ENCODE results near the gene ARHGAP31.

Gene ARHGAP31

GRCh38 chr3:119417771-119418512, 123.8 kb downstream of the ARHGAP31 start:
- H3K27me3 Mint-ChIP-seq (ENCODE audit: low read depth), result no peaks in the 10 kb centered on the region
- peaks cover 9% of the 10 kb centered on the region for H3K4me1 Mint-ChIP-seq (ENCODE audit: low read depth)
- peaks cover 2% of the 10 kb centered on the region for H3K36me3 Mint-ChIP-seq (ENCODE audit: low read depth)
- H3K4me3 Mint-ChIP-seq, result no peak overlapping the region
- no peaks in the 10 kb centered on the region for H3K9me3 Mint-ChIP-seq
- H3K27ac Mint-ChIP-seq, result no peak overlapping the region

GRCh38 chr3:119418641-119419040, 124.5 kb downstream of the ARHGAP31 start:
- no peak overlapping the region for H3K27ac Mint-ChIP-seq
- H3K27me3 Mint-ChIP-seq (ENCODE audit: low read depth), result no peaks in the 10 kb centered on the region
- no peaks in the 10 kb centered on the region for H3K9me3 Mint-ChIP-seq
- peaks cover 2% of the 10 kb centered on the region for H3K36me3 Mint-ChIP-seq (ENCODE audit: low read depth)
- H3K4me1 Mint-ChIP-seq (ENCODE audit: low read depth), result peaks cover 9% of the 10 kb centered on the region
- no peak overlapping the region for H3K4me3 Mint-ChIP-seq

GRCh38 chr3:119420196-119420595, 126.0 kb downstream of the ARHGAP31 start:
- Mint-ChIP-seq H3K9me3 (peaks cover 4% of the 10 kb centered on the region), H3K27ac (no peak overlapping the region), H3K4me1 (ENCODE audit: low read depth) (peaks cover 6% of the 10 kb centered on the region), H3K36me3 (ENCODE audit: low read depth) (peaks cover 2% of the 10 kb centered on the region), H3K27me3 (ENCODE audit: low read depth) (no peaks in the 10 kb centered on the region), H3K4me3 (no peak overlapping the region)

- no peaks in the 10 kb centered on the region for H3K27me3 Mint-ChIP-seq (ENCODE audit: low read depth)
- peaks cover 65% of the 10 kb centered on the region for H3K9me3 Mint-ChIP-seq
- no peak overlapping the region for H3K4me3 Mint-ChIP-seq
- H3K27ac Mint-ChIP-seq, result no peak overlapping the region
- H3K4me1 Mint-ChIP-seq (ENCODE audit: low read depth), result no peaks in the 10 kb centered on the region
- H3K36me3 Mint-ChIP-seq (ENCODE audit: low read depth), result peaks cover 52% of the 10 kb centered on the region
Observed at GRCh38 chr3:119427669-119428068, 133.5 kb downstream of the ARHGAP31 start.

GRCh38 chr3:119428538-119428937, 134.4 kb downstream of the ARHGAP31 start:
- Mint-ChIP-seq H3K4me1 (ENCODE audit: low read depth) (no peaks in the 10 kb centered on the region), H3K4me3 (no peak overlapping the region), H3K27ac (no peak overlapping the region), H3K27me3 (ENCODE audit: low read depth) (no peaks in the 10 kb centered on the region), H3K36me3 (ENCODE audit: low read depth) (peaks cover 57% of the 10 kb centered on the region), H3K9me3 (peaks cover 65% of the 10 kb centered on the region)

- Mint-ChIP-seq H3K4me3 (no peak overlapping the region), H3K9me3 (peaks cover 27% of the 10 kb centered on the region), H3K36me3 (ENCODE audit: low read depth) (peaks cover 77% of the 10 kb centered on the region), H3K27me3 (ENCODE audit: low read depth) (no peaks in the 10 kb centered on the region), H3K4me1 (ENCODE audit: low read depth) (peaks cover 2% of the 10 kb centered on the region), H3K27ac (no peak overlapping the region)
Observed at GRCh38 chr3:119433613-119434325, 139.6 kb downstream of the ARHGAP31 start.

GRCh38 chr3:119434703-119435102, 140.5 kb downstream of the ARHGAP31 start:
- Mint-ChIP-seq H3K27me3 (ENCODE audit: low read depth) (no peaks in the 10 kb centered on the region), H3K4me3 (no peak overlapping the region), H3K36me3 (ENCODE audit: low read depth) (peaks cover 72% of the 10 kb centered on the region), H3K4me1 (ENCODE audit: low read depth) (peaks cover 3% of the 10 kb centered on the region), H3K9me3 (peaks cover 18% of the 10 kb centered on the region), H3K27ac (no peak overlapping the region)

GRCh38 chr3:119436977-119437376, 142.8 kb downstream of the ARHGAP31 start:
- peaks cover 3% of the 10 kb centered on the region for H3K4me1 Mint-ChIP-seq (ENCODE audit: low read depth)
- no peak overlapping the region for H3K27ac Mint-ChIP-seq
- H3K27me3 Mint-ChIP-seq (ENCODE audit: low read depth), result no peaks in the 10 kb centered on the region
- H3K9me3 Mint-ChIP-seq, result no peaks in the 10 kb centered on the region
- H3K4me3 Mint-ChIP-seq, result no peak overlapping the region
- peaks cover 70% of the 10 kb centered on the region for H3K36me3 Mint-ChIP-seq (ENCODE audit: low read depth)

- H3K27ac Mint-ChIP-seq, result no peak overlapping the region
- no peak overlapping the region for H3K4me3 Mint-ChIP-seq
- H3K36me3 Mint-ChIP-seq (ENCODE audit: low read depth), result peaks cover 69% of the 10 kb centered on the region
- no peaks in the 10 kb centered on the region for H3K27me3 Mint-ChIP-seq (ENCODE audit: low read depth)
- peaks cover 3% of the 10 kb centered on the region for H3K9me3 Mint-ChIP-seq
- peaks cover 3% of the 10 kb centered on the region for H3K4me1 Mint-ChIP-seq (ENCODE audit: low read depth)
Observed at GRCh38 chr3:119437691-119438258, 143.6 kb downstream of the ARHGAP31 start.

GRCh38 chr3:119443179-119443578, 149.0 kb downstream of the ARHGAP31 start:
- H3K9me3 Mint-ChIP-seq, result peaks cover 3% of the 10 kb centered on the region
- peaks cover 49% of the 10 kb centered on the region for H3K36me3 Mint-ChIP-seq (ENCODE audit: low read depth)

GRCh38 chr3:119444590-119444989, 150.4 kb downstream of the ARHGAP31 start:
- Mint-ChIP-seq H3K9me3 (peaks cover 3% of the 10 kb centered on the region), H3K36me3 (ENCODE audit: low read depth) (peaks cover 46% of the 10 kb centered on the region)

More at GRCh38 chr3:119443179-119443578, 149.0 kb downstream of the ARHGAP31 start:
- Mint-ChIP-seq H3K27me3 (ENCODE audit: low read depth) (no peaks in the 10 kb centered on the region), H3K4me3 (no peak overlapping the region), H3K4me1 (ENCODE audit: low read depth) (peaks cover 9% of the 10 kb centered on the region), H3K27ac (no peak overlapping the region)

GRCh38 chr3:119453822-119454221, 159.6 kb downstream of the ARHGAP31 start:
- Mint-ChIP-seq H3K36me3 (ENCODE audit: low read depth) (peaks cover 34% of the 10 kb centered on the region), H3K4me3 (no peak overlapping the region), H3K27ac (no peak overlapping the region), H3K4me1 (ENCODE audit: low read depth) (peaks cover 18% of the 10 kb centered on the region), H3K27me3 (ENCODE audit: low read depth) (no peaks in the 10 kb centered on the region), H3K9me3 (no peaks in the 10 kb centered on the region)

More at GRCh38 chr3:119444590-119444989, 150.4 kb downstream of the ARHGAP31 start:
- Mint-ChIP-seq H3K4me1 (ENCODE audit: low read depth) (peaks cover 6% of the 10 kb centered on the region), H3K27me3 (ENCODE audit: low read depth) (no peaks in the 10 kb centered on the region), H3K4me3 (no peak overlapping the region), H3K27ac (no peak overlapping the region)

GRCh38 chr3:119456469-119456868, 162.3 kb downstream of the ARHGAP31 start:
- peaks cover 36% of the 10 kb centered on the region for H3K36me3 Mint-ChIP-seq (ENCODE audit: low read depth)
- H3K4me3 Mint-ChIP-seq, result no peak overlapping the region
- H3K9me3 Mint-ChIP-seq, result no peaks in the 10 kb centered on the region
- no peak overlapping the region for H3K27ac Mint-ChIP-seq
- peaks cover 30% of the 10 kb centered on the region for H3K4me1 Mint-ChIP-seq (ENCODE audit: low read depth)
- H3K27me3 Mint-ChIP-seq (ENCODE audit: low read depth), result no peaks in the 10 kb centered on the region

- Mint-ChIP-seq H3K27ac (no peak overlapping the region), H3K4me1 (ENCODE audit: low read depth) (peaks cover 32% of the 10 kb centered on the region), H3K36me3 (ENCODE audit: low read depth) (peaks cover 35% of the 10 kb centered on the region), H3K9me3 (no peaks in the 10 kb centered on the region), H3K27me3 (ENCODE audit: low read depth) (no peaks in the 10 kb centered on the region), H3K4me3 (no peak overlapping the region)
Observed at GRCh38 chr3:119457246-119457645, 163.1 kb downstream of the ARHGAP31 start.

Measured in T-helper 1 cell treated with Interleukin-12 subunit alpha and Interleukin-12 subunit beta and Interleukin-4 antibody, amounts not matched to agents 30 μg/mL and 1 μg/mL, for 36 hours (primary cell).